ENCODE results near the gene C2CD3. TPM values are rescaled to one million over a fixed set of nuclear protein-coding genes. Genes with fewer than 3 reads are reported as not detected.
"Not testable (repeated sequence)": the region's sequence is repeated elsewhere in the genome, so short reads cannot be mapped to it uniquely, and the experiment has no call there.

The C2CD3 gene
- total RNA-seq, 2 experiments from 2014 or later, result 40.2 to 47.1 TPM

GRCh38 chr11:73990730-73991129, 180.1 kb downstream of the C2CD3 start:
- H3K9me3 Mint-ChIP-seq (ENCODE audit: low read depth), result no peaks in the 10 kb centered on the region
- CTCF ChIA-PET, result interaction anchor here (1.5 kb wide), 1 partner anchor 30 kb away, joined by 3 read pairs; no protein-coding TSS in a partner anchor
- no peak overlapping the region for H3K4me3 Mint-ChIP-seq
- H3K27ac Mint-ChIP-seq, result no peak overlapping the region
- DNase-seq, result no peak
- H3K27me3 Mint-ChIP-seq, result no peaks in the 10 kb centered on the region
- H3K36me3 Mint-ChIP-seq, result peaks cover 2% of the 10 kb centered on the region
- H3K4me1 Mint-ChIP-seq, result peaks cover 19% of the 10 kb centered on the region
- no peak for ATAC-seq

- Mint-ChIP-seq H3K4me1 (peaks cover 14% of the 10 kb centered on the region), H3K36me3 (peaks cover 2% of the 10 kb centered on the region), H3K9me3 (ENCODE audit: low read depth) (no peaks in the 10 kb centered on the region), H3K27ac (no peak overlapping the region), H3K27me3 (no peaks in the 10 kb centered on the region), H3K4me3 (no peak overlapping the region)
- no peak for DNase-seq
- CTCF ChIA-PET, result interaction anchor here (1.2 kb wide), 1 partner anchor 9 kb away, joined by 5 read pairs; no protein-coding TSS in a partner anchor
- no peak for ATAC-seq
Measured at GRCh38 chr11:73989156-73989555, 181.6 kb downstream of the C2CD3 start.

DNA sequence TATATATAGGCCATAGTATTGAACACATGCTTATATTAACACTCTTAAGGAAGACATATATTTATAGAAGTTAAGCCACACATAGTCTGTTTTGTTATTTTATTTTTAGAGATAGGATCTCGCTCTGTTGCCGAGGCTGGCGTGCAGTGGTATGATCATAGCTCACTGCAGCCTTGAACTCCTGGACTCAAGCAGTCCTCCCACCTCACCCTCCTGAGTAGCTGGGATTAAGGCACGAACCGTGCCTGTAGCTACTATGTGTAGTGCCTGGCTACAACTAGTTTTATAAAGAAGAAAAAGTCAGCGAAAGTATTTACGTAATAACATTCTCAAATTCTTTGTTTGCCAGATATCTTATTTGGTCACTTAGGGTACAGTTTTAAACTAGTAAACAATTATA, 182.6 kb downstream of the C2CD3 start:
- H3K27ac Mint-ChIP-seq, result no peak overlapping the region
- peaks cover 2% of the 10 kb centered on the region for H3K36me3 Mint-ChIP-seq
- ATAC-seq (no peak), DNase-seq (no peak)
- peaks cover 23% of the 10 kb centered on the region for H3K4me1 Mint-ChIP-seq
- no peak overlapping the region for H3K4me3 Mint-ChIP-seq
- no peaks in the 10 kb centered on the region for H3K9me3 Mint-ChIP-seq (ENCODE audit: low read depth)
- CTCF ChIA-PET, result interaction anchor here (1.2 kb wide), 1 partner anchor 8 kb away, joined by 5 read pairs; no protein-coding TSS in a partner anchor
- no peaks in the 10 kb centered on the region for H3K27me3 Mint-ChIP-seq

GRCh38 chr11:73985661-73986060, 185.1 kb downstream of the C2CD3 start:
- CTCF ChIA-PET, result interaction anchor here (0.9 kb wide), 1 partner anchor 59 kb away, joined by 3 read pairs; no protein-coding TSS in a partner anchor
- ATAC-seq; H3K27me3 Mint-ChIP-seq; DNase-seq; H3K4me3 Mint-ChIP-seq; H3K9me3 Mint-ChIP-seq (ENCODE audit: low read depth); H3K27ac Mint-ChIP-seq: not testable (repeated sequence)
- H3K4me1 Mint-ChIP-seq, result peaks cover 23% of the 10 kb centered on the region
- peaks cover 19% of the 10 kb centered on the region for H3K36me3 Mint-ChIP-seq

DNA sequence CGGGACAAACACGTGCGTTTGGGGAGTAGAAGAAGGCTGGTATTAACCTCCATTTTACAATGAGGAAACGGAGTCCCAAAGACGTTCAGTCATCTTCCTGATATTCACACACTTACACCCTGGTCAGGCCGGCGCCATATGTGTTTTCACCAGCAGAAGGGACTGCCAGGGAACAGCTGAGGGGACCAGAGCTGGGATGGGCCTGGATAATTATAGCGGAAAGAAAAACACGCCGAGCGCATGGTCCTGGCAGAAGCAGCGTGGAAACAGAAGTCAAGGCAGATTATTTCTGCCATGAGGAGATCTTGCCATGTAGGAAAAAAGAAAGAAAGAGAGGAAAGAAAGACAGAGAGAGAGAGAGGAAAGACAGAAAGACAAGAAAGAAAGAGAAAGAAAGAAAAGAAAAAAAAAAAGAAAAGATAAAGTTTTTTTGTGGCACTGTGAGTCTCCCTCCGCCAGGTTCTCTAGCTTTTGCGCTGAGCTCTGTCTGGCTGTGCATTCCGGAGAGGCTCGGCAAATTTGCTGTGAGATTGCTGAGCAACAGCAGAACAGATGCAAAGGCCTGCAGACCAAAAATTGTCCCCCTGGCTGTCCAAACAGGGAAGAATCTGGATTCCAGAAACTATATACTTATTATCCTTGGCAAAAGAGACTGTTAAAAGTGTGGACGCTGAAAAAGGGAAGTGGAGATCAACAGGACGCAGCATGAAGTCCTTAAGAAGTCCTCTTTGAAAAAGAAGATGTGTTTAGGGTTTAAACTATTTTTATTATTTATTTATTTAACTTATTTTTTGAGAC, 186.9 kb downstream of the C2CD3 start:
- peak overlapping the region; percentile 97 for H3K27ac Mint-ChIP-seq
- DNase-seq, result no peak
- no peaks in the 10 kb centered on the region for H3K27me3 Mint-ChIP-seq
- CTCF ChIA-PET, result interaction anchor here (1.2 to 1.9 kb wide), 3 partner anchors 11 to 33 kb away, joined by 3 to 13 read pairs (median 4); no protein-coding TSS in a partner anchor
- ATAC-seq, result no peak
- H3K4me3 Mint-ChIP-seq, result peak overlapping the region; percentile 93
- peaks cover 33% of the 10 kb centered on the region for H3K36me3 Mint-ChIP-seq
- peaks cover 39% of the 10 kb centered on the region for H3K4me1 Mint-ChIP-seq
- H3K9me3 Mint-ChIP-seq (ENCODE audit: low read depth), result no peaks in the 10 kb centered on the region

- DNase-seq (peak; percentile 98), ATAC-seq (peak; percentile 84)
- Mint-ChIP-seq H3K4me3 (peak overlapping the region; percentile 93), H3K9me3 (ENCODE audit: low read depth) (no peaks in the 10 kb centered on the region), H3K27me3 (no peaks in the 10 kb centered on the region), H3K4me1 (peaks cover 47% of the 10 kb centered on the region), H3K36me3 (peaks cover 41% of the 10 kb centered on the region), H3K27ac (peak overlapping the region; percentile 97)
- CTCF ChIA-PET, result interaction anchor here (0.8 to 1.9 kb wide), 6 partner anchors 9 to 33 kb away, joined by 3 to 13 read pairs (median 4); no protein-coding TSS in a partner anchor
Measured at GRCh38 chr11:73982990-73983740, 187.6 kb downstream of the C2CD3 start.

DNA sequence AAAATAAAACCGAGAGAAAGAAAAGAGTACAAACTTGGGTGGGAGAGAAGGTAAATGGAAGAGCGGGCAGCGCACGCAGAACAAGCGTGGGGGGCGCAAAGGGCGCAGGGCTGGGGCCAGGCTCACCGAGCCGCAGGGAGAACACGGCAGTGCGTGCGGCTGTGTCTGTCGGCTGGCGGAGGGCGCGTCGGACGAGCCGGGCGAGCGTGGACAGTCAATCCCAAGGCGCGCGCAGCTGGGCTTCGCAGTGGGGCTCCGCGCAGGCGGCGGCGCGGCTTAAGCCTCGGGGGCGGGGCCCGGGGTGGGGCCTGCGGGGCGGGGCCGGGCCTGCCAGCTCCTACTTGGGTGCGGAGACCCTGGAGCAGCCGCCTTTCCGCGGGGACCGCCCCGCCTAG, 188.2 kb downstream of the C2CD3 start, which contains the start of gene UCP2:
UCP2 (minus strand) TSS at position 249 of the 395 bp plus-strand sequence. CDS start 4,465 bp downstream, outside the sequence.
- peaks cover 46% of the 10 kb centered on the region for H3K36me3 Mint-ChIP-seq
- no peaks in the 10 kb centered on the region for H3K9me3 Mint-ChIP-seq (ENCODE audit: low read depth)
- H3K4me1 Mint-ChIP-seq, result peaks cover 51% of the 10 kb centered on the region
- ATAC-seq, result peak; percentile 74
- peak; percentile 91 for DNase-seq
- no peaks in the 10 kb centered on the region for H3K27me3 Mint-ChIP-seq
- H3K4me3 Mint-ChIP-seq, result peak within 1 kb of the TSS; percentile 93
- CTCF ChIA-PET, result interaction anchor here (0.8 to 1.9 kb wide), 6 partner anchors 8 to 188 kb away, joined by 3 to 5 read pairs (median 4); partner anchors contain the start of genes C2CD3 and PPME1
- peak within 1 kb of the TSS; percentile 97 for H3K27ac Mint-ChIP-seq

DNA sequence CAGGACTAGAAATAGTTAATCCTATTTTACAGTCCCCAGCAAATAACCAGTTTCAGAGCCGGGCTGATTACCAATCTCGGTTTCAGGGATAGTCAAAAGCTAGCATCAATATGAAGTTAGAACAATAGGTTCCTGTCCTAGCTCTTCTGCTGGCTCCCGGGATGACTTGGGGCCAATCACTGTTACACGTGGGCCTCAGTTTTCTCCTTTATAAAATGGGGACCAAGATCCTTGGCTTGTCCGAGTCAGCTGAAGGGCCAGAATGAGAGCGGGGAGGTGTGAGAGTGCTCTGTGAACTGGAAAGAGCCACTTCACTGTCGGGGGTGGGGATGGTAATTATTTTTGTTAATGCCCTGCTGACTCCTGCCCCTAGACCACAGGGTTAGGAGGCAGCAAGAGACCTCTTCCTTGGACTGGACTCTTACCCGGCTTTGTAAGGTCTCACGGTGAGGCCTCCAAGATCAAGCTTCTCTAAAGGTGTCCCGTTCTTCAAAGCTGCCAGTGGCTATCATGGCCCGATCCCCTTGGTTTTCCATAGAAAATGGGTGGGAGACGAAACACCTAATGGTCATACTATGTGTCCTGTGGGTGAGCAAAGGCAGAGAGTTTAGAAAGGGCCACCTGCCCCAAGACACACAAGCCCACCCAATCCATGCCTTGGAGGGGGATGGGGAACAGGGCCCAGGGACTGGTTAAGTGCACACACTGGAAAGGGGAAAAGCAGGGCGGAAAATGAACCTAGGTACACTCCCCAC, 189.6 kb downstream of the C2CD3 start:
- CTCF ChIA-PET, result interaction anchor here (1.1 to 3.0 kb wide), 5 partner anchors 11 to 190 kb away, joined by 3 to 13 read pairs (median 4); partner anchors contain the start of genes C2CD3 and PPME1
- H3K4me3 Mint-ChIP-seq, result peak overlapping the region; percentile 93
- ATAC-seq, result no peak

DNA sequence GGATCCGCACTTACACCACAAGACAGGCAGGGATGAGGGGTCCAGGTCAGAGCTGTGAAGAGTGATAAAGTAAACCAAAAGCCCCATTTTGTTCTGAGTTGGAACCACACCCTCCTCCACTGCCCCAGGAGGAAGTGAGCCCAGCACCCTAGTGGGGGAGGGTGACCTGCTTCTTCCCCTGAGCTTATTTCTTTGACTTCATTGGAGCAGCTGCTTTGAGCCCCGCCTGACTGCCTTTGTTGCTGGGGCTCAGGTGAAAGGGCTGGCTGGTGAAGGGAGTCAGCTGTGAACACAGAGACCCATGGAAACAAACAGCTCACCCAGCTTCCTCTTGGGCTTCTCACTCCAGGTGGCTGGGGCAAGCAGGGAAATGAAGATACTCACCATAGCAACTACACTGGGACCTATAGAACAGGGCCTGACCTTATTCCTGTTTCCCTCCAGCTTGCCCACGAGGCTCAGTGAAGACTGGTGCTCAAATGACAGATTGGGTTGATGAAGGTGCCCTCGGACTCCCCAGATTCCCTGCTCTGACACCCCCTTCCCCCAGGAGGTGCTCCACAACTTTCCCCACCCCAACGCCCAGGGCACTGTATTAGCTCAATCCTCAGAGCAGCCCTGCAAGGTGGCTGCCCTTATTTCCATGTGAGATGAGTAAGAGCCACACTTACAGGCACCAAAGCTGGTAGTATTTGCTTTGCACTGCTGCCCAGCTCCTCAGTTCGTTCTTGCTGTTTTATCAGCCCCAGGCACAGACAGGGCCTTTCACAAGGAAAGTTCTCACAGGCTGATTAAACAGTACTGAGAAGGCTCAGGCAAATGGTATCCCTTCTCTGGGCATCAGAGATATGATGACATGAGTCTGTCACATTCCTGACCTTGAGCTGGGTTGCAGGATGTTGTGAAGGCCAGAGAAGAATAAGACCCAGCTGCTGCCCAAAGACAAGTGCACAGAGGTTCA, 190.5 kb downstream of the C2CD3 start:
- H3K27ac Mint-ChIP-seq, result peak overlapping the region; percentile 97
- CTCF ChIA-PET, result interaction anchor here (0.8 to 3.0 kb wide), 11 partner anchors 8 to 276 kb away, joined by 3 to 13 read pairs (median 7); partner anchors contain the start of genes C2CD3 and PPME1
- H3K36me3 Mint-ChIP-seq, result peaks cover 66% of the 10 kb centered on the region
- H3K9me3 Mint-ChIP-seq (ENCODE audit: low read depth), result no peaks in the 10 kb centered on the region
- DNase-seq (peak; percentile 92), ATAC-seq (peak; percentile 43)
- H3K27me3 Mint-ChIP-seq, result no peaks in the 10 kb centered on the region
- peaks cover 66% of the 10 kb centered on the region for H3K4me1 Mint-ChIP-seq
- H3K4me3 Mint-ChIP-seq, result peak overlapping the region; percentile 93

More for the DNA sequence above, 189.6 kb downstream of the C2CD3 start:
- H3K36me3 Mint-ChIP-seq, result peaks cover 58% of the 10 kb centered on the region
- no peaks in the 10 kb centered on the region for H3K9me3 Mint-ChIP-seq (ENCODE audit: low read depth)
- H3K4me1 Mint-ChIP-seq, result peaks cover 64% of the 10 kb centered on the region
- no peaks in the 10 kb centered on the region for H3K27me3 Mint-ChIP-seq
- DNase-seq, result no peak
- H3K27ac Mint-ChIP-seq, result peak overlapping the region; percentile 97

DNA sequence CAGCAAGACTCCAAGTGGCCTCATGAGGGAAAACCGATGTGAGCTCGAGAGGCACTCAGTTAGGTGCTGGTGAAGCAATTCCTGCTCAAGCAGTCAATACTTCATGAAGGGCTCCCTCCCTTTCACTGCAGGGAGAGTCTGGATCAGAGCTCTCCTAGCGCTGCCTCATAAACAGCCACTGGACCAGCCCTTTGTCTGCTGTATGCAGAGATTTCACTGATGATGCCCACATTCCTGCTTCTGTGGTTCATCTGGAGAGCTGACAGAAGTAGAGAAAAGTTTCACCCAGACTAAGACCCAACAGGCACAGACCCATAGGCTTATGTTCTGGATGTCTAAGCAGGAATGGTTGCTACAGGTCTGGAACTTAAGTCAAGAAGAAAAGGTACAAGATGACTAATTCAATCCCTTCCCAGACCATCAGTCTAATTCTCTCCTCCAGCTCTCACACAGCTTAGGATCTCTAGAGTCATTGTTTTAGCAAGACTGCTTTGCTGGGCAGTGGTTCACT, 192.2 kb downstream of the C2CD3 start:
- ATAC-seq, result no peak
- Mint-ChIP-seq H3K9me3 (ENCODE audit: low read depth) (no peaks in the 10 kb centered on the region), H3K4me1 (peaks cover 71% of the 10 kb centered on the region), H3K36me3 (peaks cover 81% of the 10 kb centered on the region), H3K4me3 (peak overlapping the region; percentile 55), H3K27me3 (no peaks in the 10 kb centered on the region), H3K27ac (peak overlapping the region; percentile 97)
- CTCF ChIA-PET, result interaction anchor here (1.0 to 3.0 kb wide), 2 partner anchors 16 to 27 kb away, joined by 3 to 13 read pairs; no protein-coding TSS in a partner anchor
- no peak for DNase-seq

DNA sequence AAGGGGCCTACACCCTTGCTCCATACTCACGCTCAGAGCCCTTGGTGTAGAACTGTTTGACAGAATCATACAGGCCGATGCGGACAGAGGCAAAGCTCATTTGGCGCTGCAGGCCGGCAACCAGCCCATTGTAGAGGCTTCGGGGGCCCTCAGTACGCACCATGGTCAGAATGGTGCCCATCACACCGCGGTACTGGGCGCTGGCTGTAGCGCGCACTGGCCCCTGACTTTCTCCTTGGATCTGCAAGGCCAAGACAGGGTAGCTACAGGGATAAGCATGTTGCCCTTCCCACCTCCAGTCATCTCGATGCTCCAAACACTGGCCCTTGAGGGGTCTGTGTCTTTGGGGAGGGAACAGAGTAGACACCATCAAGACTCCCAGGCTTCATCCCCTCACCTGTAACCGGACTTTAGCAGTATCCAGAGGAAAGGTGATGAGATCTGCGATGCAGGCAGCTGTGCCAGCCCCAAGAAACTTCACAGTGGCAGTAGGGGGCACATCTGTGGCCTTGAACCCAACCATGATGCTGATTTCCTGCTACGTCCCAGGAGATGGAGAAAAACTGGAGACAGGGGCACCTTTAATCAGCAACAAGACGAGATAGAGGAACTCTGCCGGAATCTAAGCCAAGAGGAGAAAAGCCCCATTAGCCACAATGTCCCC, 192.8 kb downstream of the C2CD3 start:
- peaks cover 74% of the 10 kb centered on the region for H3K4me1 Mint-ChIP-seq
- CTCF ChIA-PET, result no interaction called here
- peak overlapping the region; percentile 64 for H3K27ac Mint-ChIP-seq
- ATAC-seq (no peak), DNase-seq (no peak)
- H3K27me3 Mint-ChIP-seq, result no peaks in the 10 kb centered on the region
- H3K4me3 Mint-ChIP-seq, result no peak overlapping the region
- peaks cover 82% of the 10 kb centered on the region for H3K36me3 Mint-ChIP-seq
- no peaks in the 10 kb centered on the region for H3K9me3 Mint-ChIP-seq (ENCODE audit: low read depth)

Measured in activated CD8-positive, alpha-beta memory T cell treated with anti-CD3 and anti-CD28 coated beads, Interleukin-2, amount 10 ng/mL, durations not matched to agents 7 days and 5 days (primary cell).